ENCODE measurements around the gene JAKMIP3.

The JAKMIP3 gene

GRCh38 chr10:132021504-132022143, 44.1 kb upstream of the JAKMIP3 start:
- no peak for TF ChIP-seq CTCF (IDR thresholded peaks at IDR 0.05; ENCODE audit: control extremely low read depth, extremely low read depth, low read depth, missing control alignments)
- peak; percentile 12 for DNase-seq (ENCODE audit: extremely low spot score)
- ChIA-PET CTCF (interaction anchor here (1.5 to 3.6 kb wide), 3 partner anchors 21 to 135 kb away, joined by 5 to 16 read pairs (median 13); no protein-coding TSS in a partner anchor), POLR2A (no interaction called here)

GRCh38 chr10:132022241-132022640, 43.5 kb upstream of the JAKMIP3 start:
- ChIA-PET CTCF (interaction anchor here (0.7 to 3.6 kb wide), 32 partner anchors 9 to 1768 kb away, joined by 3 to 82 read pairs (median 6); partner anchors contain the start of gene BNIP3), POLR2A (no interaction called here)

GRCh38 chr10:132023092-132023811, 42.5 kb upstream of the JAKMIP3 start:
- DNase-seq (ENCODE audit: extremely low spot score): peak; percentile 85
- ChIA-PET CTCF (interaction anchor here (0.6 to 3.6 kb wide), 45 partner anchors 9 to 1838 kb away, joined by 3 to 82 read pairs (median 4); partner anchors contain the start of gene BNIP3), POLR2A (no interaction called here)
- peak; percentile 99 for TF ChIP-seq CTCF (IDR thresholded peaks at IDR 0.05; ENCODE audit: control extremely low read depth, extremely low read depth, low read depth, missing control alignments)

More at GRCh38 chr10:132022241-132022640, 43.5 kb upstream of the JAKMIP3 start:
- no peak for TF ChIP-seq CTCF (IDR thresholded peaks at IDR 0.05; ENCODE audit: control extremely low read depth, extremely low read depth, low read depth, missing control alignments)
- peak; percentile 10 for DNase-seq (ENCODE audit: extremely low spot score)

GRCh38 chr10:132027423-132027983, 38.2 kb upstream of the JAKMIP3 start:
- ChIA-PET CTCF (no interaction called here), POLR2A (no interaction called here)
- TF ChIP-seq CTCF (IDR thresholded peaks at IDR 0.05; ENCODE audit: control extremely low read depth, extremely low read depth, low read depth, missing control alignments): no peak
- no peak for DNase-seq (ENCODE audit: extremely low spot score)

GRCh38 chr10:132028706-132029105, 37.0 kb upstream of the JAKMIP3 start:
- CTCF ChIA-PET: no interaction called here
- POLR2A ChIA-PET: no interaction called here
- no peak for DNase-seq (ENCODE audit: extremely low spot score)
- no peak for TF ChIP-seq CTCF (IDR thresholded peaks at IDR 0.05; ENCODE audit: control extremely low read depth, extremely low read depth, low read depth, missing control alignments)

GRCh38 chr10:132030898-132031463, 34.8 kb upstream of the JAKMIP3 start:
- DNase-seq (ENCODE audit: extremely low spot score): no peak
- POLR2A ChIA-PET: no interaction called here
- CTCF ChIA-PET: interaction anchor here (1.0 to 3.3 kb wide), 2 partner anchors 8 to 16 kb away, joined by 3 to 13 read pairs; no protein-coding TSS in a partner anchor
- TF ChIP-seq CTCF (IDR thresholded peaks at IDR 0.05; ENCODE audit: control extremely low read depth, extremely low read depth, low read depth, missing control alignments): no peak

Measured in GM10248 (cell line).